ENCODE measurements around the gene KRT26. TPM values are rescaled to one million over a fixed set of nuclear protein-coding genes. Genes with fewer than 3 reads are reported as not detected.

KRT26 gene
- total and polyA plus RNA-seq, 2 of the 4 experiments (the other 2 are of a cell fraction): not detected

DNA sequence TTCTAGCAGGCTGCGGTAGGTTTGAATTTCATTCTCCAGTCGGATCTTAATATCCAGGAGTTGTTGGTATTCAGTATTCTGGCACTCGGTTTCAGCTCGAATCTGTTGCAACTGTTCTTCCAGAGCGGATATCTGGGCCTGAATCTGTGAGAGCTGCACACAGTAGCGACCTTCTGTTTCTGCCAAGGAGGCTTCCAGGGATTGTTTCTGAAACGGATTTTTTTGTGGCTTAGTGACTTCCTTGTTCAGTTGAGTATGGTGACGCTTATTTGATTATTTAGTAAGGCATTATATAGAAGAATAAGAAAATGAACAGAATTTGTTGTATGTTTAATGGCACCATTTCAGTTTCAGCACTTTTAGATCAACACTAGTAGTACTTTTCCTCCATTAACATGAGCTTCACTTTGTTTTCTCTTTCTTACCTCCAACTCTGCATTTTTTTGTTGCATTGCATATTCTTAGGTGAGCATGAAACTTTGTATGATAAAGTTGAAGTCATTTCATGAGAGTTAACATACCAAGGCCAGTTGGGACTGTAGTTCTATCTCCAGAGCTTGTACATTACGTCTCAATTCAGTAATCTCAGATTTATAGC is 47.6 kb upstream of the KRT26 start:
- H2AK9ac ChIP-seq (replicated peaks; ENCODE audit: low read depth, low read length, poor library complexity): no peak overlapping the region
- peaks cover 5% of the 10 kb centered on the region; the same call in 1 of the 2 replicates for H3K4me1 ChIP-seq (ENCODE audit: control insufficient read depth, insufficient read depth, low read length)
- DNase-seq (peak; percentile 20), ATAC-seq (ENCODE audit: low read depth) (peak; percentile 15; the same call in 1 of the 2 replicates)
- H3K9me3 ChIP-seq (ENCODE audit: control insufficient read depth, insufficient read depth, low read length): no peaks in the 10 kb centered on the region
- peak overlapping the region; percentile 92; the same call in 1 of the 2 replicates for H3K23ac ChIP-seq (ENCODE audit: low read depth, low read length)
- H3K9ac ChIP-seq (ENCODE audit: low read depth, low read length): peak overlapping the region; percentile 77
- intact Hi-C loops (cut with micrococcal nuclease): no loop called here
- H4K20me1 ChIP-seq (ENCODE audit: insufficient read depth, low read length): no peaks in the 10 kb centered on the region
- H2AFZ ChIP-seq (replicated peaks; ENCODE audit: low read length, poor library complexity): no peak overlapping the region
- H4K8ac ChIP-seq (ENCODE audit: low read depth in 2 of 2, low read length in 2 of 2): peak overlapping the region; percentile 97 to 99
- H2BK15ac ChIP-seq (ENCODE audit: low read depth, low read length): peak overlapping the region; percentile 43; the same call in 2 of the 3 replicates
- H3K9me1 ChIP-seq (ENCODE audit: insufficient read depth, low read length): peaks cover 3% of the 10 kb centered on the region
- no CpG with 5 or more reads among the region's 9 CpGs for WGBS, 2 experiments (ENCODE audit: extremely low coverage in 2 of 2, insufficient read length in 1 of 2)
- H3K27me3 ChIP-seq (ENCODE audit: control insufficient read depth, insufficient read depth, low read length): no peaks in the 10 kb centered on the region
- H2BK120ac ChIP-seq (ENCODE audit: low read depth, low read length): peak overlapping the region; percentile 6; the same call in 1 of the 2 replicates
- ChIA-PET POLR2A (ENCODE audit: unreplicated experiment) (interaction anchor here (0.6 kb wide), 1 partner anchor 715 kb away, joined by 12 read pairs; no protein-coding TSS in a partner anchor), CTCF (no interaction called here)
- peak overlapping the region; percentile 85 for H4K91ac ChIP-seq (ENCODE audit: insufficient read depth, low read depth, low read length)
- H3K27ac ChIP-seq (ENCODE audit: insufficient read depth, low read length): peak overlapping the region; percentile 58
- peak overlapping the region; percentile 88 for H2BK5ac ChIP-seq (ENCODE audit: low read depth, low read length, poor library complexity, severe bottlenecking)
- H4K5ac ChIP-seq (ENCODE audit: low read depth, low read length): peak overlapping the region; percentile 96
- H2AK5ac ChIP-seq (ENCODE audit: low read depth, low read length): peak overlapping the region; percentile 23; the same call in 1 of the 2 replicates
- H3K14ac ChIP-seq (replicated peaks; ENCODE audit: low read depth, low read length): peak overlapping the region; percentile 83
- H3K36me3 ChIP-seq (ENCODE audit: control insufficient read depth, insufficient read depth, low read length): peaks cover 10% of the 10 kb centered on the region
- in situ Hi-C loops (cut with MboI; ENCODE audit: low sequenced_read_pairs): no loop called here
- H3K18ac ChIP-seq (ENCODE audit: low read depth, low read length): peak overlapping the region; percentile 85; the same call in 1 of the 2 replicates
- peaks cover 30 to 38% of the 10 kb centered on the region in 2 experiments for H3K79me1 ChIP-seq (ENCODE audit: low read depth in 1 of 2, low read length in 2 of 2)
- dilution Hi-C loops (cut with HindIII; ENCODE audit: low sequenced_read_pairs, unreplicated experiment): no loop called here
- BruUV-seq (replicated peaks): TSS peak; percentile 83
- H3K56ac ChIP-seq (ENCODE audit: extremely low read depth, insufficient read depth, low read length): peak overlapping the region; percentile 87
- no peak overlapping the region for H2BK20ac ChIP-seq (ENCODE audit: low read depth, low read length)
- H3K4ac ChIP-seq (ENCODE audit: low read depth, low read length): peak overlapping the region; percentile 62
- peak overlapping the region; percentile 78 for H3K4me2 ChIP-seq (ENCODE audit: low read depth, low read length)
- H3K4me3 ChIP-seq (ENCODE audit: insufficient read depth, low read depth, low read length): peak overlapping the region; percentile 99
- TF ChIP-seq RCOR1 (IDR thresholded peaks at IDR 0.05; ENCODE audit: insufficient replicate concordance, low read length) (no peak), NFE2L2 (IDR thresholded peaks at IDR 0.05; ENCODE audit: low read depth, low read length) (no peak), RFX5 (IDR thresholded peaks at IDR 0.05; ENCODE audit: low read depth, low read length) (no peak), CEBPB (IDR thresholded peaks at IDR 0.05; ENCODE audit: low read depth, low read length) (no peak), MAZ (IDR thresholded peaks at IDR 0.05; ENCODE audit: borderline replicate concordance, low read depth, low read length) (no peak), RAD21 (IDR thresholded peaks at IDR 0.05; ENCODE audit: low read length) (no peak), BHLHE40 (IDR thresholded peaks at IDR 0.05; ENCODE audit: low read depth, low read length) (no peak), MXI1 (IDR thresholded peaks at IDR 0.05; ENCODE audit: borderline replicate concordance, low read depth, low read length) (no peak), POLR2A (IDR thresholded peaks at IDR 0.05; ENCODE audit: low read depth, low read length) (no peak), FOS (IDR thresholded peaks at IDR 0.05; ENCODE audit: low read depth, low read length) (no peak), CHD1 (IDR thresholded peaks at IDR 0.05; ENCODE audit: low read depth, low read length) (no peak), SMC3 (IDR thresholded peaks at IDR 0.05; ENCODE audit: low read depth, low read length) (no peak), MAFK (IDR thresholded peaks at IDR 0.05; ENCODE audit: low read depth, low read length) (no peak)
- TF ChIP-seq, protein P1, sequence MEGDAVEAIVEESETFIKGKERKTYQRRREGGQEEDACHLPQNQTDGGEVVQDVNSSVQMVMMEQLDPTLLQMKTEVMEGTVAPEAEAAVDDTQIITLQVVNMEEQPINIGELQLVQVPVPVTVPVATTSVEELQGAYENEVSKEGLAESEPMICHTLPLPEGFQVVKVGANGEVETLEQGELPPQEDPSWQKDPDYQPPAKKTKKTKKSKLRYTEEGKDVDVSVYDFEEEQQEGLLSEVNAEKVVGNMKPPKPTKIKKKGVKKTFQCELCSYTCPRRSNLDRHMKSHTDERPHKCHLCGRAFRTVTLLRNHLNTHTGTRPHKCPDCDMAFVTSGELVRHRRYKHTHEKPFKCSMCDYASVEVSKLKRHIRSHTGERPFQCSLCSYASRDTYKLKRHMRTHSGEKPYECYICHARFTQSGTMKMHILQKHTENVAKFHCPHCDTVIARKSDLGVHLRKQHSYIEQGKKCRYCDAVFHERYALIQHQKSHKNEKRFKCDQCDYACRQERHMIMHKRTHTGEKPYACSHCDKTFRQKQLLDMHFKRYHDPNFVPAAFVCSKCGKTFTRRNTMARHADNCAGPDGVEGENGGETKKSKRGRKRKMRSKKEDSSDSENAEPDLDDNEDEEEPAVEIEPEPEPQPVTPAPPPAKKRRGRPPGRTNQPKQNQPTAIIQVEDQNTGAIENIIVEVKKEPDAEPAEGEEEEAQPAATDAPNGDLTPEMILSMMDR (conservative IDR thresholded peaks at IDR 0.05; ENCODE audit: low read depth, low read length): no peak
- TF ChIP-seq, protein P2, sequence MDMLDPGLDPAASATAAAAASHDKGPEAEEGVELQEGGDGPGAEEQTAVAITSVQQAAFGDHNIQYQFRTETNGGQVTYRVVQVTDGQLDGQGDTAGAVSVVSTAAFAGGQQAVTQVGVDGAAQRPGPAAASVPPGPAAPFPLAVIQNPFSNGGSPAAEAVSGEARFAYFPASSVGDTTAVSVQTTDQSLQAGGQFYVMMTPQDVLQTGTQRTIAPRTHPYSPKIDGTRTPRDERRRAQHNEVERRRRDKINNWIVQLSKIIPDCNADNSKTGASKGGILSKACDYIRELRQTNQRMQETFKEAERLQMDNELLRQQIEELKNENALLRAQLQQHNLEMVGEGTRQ (IDR thresholded peaks at IDR 0.05; ENCODE audit: low read depth, low read length): no peak
